Kidney epithelial cell (primary cell): Measurements from ENCODE around the gene TAPBPL. TPM values are rescaled to one million over a fixed set of nuclear protein-coding genes. Genes with fewer than 3 reads are reported as not detected.

Experiments used
- DNase-seq: peaks from one replicate; pipeline ENCODE4 v3.0.0-alpha.2; 2010; ENCODE audit warnings: low read depth
- H3K27me3 ChIP-seq: 2 replicates; pipeline ENCODE4 v1.6.0; 2011; ENCODE audit warnings: low read length; ENCODE audit not compliant: control insufficient read depth, insufficient read depth
- H3K36me3 ChIP-seq: 2 replicates; pipeline ENCODE4 v1.5.1; 2011; ENCODE audit warnings: low read length; ENCODE audit not compliant: control insufficient read depth, insufficient read depth
- H3K4me3 ChIP-seq: 2 replicates; pipeline ENCODE4 v1.5.1; 2011; ENCODE audit warnings: low read depth, mild to moderate bottlenecking, control low read depth, low read length
- total RNA-seq: library from RNA; depleted of rRNA; stranded (reverse); fragments of >200 nt; gene quantifications from 2 replicates; pipeline ENCODE4 v1.2.3, GENCODE V29; 2015
- TF ChIP-seq, protein P1 (sequence below): IDR thresholded peaks from 2 replicates; pipeline ENCODE4 v1.5.1; 2011; ENCODE audit warnings: mild to moderate bottlenecking, moderate library complexity, low read length, control low read depth, inconsistent platforms; ENCODE audit not compliant: insufficient read depth, poor library complexity, severe bottlenecking

TAPBPL gene
- total RNA-seq, 1 donor from 2014 or later, result 14.4 TPM

DNA sequence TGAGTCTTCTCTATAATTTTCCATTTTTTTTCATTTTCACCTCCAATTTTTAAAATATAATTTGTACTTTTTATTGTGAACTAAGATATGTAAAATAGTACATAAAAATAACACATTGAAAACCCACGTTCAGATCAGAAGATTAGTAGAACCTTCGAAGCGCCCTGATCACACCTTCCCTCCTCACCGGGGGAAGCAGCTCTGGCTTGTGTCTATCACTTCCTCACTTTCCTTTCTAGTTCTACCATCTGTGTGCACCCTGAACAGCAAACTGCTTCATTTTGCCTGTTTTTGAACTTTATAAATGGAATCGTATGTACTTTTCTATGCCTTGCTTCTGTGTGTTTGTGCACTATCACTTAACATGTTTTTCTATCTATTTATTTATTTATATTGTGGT, 18.9 kb upstream of the TAPBPL start:
- no peaks in the 10 kb centered on the region for H3K27me3 ChIP-seq
- no peak for DNase-seq
- TF ChIP-seq, protein P1, sequence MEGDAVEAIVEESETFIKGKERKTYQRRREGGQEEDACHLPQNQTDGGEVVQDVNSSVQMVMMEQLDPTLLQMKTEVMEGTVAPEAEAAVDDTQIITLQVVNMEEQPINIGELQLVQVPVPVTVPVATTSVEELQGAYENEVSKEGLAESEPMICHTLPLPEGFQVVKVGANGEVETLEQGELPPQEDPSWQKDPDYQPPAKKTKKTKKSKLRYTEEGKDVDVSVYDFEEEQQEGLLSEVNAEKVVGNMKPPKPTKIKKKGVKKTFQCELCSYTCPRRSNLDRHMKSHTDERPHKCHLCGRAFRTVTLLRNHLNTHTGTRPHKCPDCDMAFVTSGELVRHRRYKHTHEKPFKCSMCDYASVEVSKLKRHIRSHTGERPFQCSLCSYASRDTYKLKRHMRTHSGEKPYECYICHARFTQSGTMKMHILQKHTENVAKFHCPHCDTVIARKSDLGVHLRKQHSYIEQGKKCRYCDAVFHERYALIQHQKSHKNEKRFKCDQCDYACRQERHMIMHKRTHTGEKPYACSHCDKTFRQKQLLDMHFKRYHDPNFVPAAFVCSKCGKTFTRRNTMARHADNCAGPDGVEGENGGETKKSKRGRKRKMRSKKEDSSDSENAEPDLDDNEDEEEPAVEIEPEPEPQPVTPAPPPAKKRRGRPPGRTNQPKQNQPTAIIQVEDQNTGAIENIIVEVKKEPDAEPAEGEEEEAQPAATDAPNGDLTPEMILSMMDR, result no peak
- no peak overlapping the region for H3K4me3 ChIP-seq
- no peaks in the 10 kb centered on the region for H3K36me3 ChIP-seq

DNA sequence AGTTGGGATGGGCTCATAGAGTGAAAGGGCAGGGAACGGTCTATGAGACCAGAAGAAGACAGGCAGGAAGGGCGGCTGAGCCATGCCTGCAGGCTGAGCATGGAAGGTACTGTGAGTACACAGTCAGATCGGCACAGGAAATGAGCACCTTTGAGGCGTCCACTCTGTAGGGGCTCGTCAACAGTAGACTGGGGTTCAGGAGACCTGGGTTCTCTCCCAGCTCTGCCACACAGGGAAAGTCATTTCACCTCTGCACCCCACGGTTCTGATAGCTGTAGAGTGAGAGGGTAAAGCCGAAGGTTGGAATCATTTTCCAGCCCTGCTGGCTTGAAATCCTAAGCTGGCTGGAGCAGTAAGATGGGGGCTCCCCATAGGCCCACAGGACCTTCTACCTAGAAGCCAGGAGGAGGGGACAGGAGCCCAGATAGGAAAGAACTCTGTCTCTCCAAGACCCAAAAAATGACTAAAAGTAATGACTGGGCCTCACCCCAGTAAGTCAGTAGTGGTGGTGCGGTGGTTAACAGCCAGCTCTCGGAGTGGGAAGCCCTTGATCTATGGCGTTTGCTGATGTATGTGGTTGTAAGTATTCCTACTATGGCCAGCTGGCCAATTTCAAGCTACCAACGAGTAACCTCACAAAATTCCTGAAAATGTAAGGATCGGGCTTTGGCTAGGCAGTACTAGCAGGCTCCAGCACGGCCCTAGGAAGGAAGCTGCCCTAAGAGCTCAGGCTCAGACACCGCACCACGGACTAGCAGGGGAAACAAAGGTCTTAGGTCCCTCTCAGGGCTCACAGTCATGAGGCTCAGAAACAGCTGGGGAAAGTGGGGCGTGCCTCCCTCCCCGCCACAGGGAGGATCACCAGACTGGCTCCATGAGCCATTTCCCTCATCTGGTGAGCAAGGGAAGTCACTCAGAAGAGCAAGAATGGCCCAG, 17.4 kb upstream of the TAPBPL start:
- no peak for DNase-seq
- TF ChIP-seq, protein P1, result no peak
- no peaks in the 10 kb centered on the region for H3K27me3 ChIP-seq
- no peak overlapping the region for H3K4me3 ChIP-seq
- no peaks in the 10 kb centered on the region for H3K36me3 ChIP-seq

DNA sequence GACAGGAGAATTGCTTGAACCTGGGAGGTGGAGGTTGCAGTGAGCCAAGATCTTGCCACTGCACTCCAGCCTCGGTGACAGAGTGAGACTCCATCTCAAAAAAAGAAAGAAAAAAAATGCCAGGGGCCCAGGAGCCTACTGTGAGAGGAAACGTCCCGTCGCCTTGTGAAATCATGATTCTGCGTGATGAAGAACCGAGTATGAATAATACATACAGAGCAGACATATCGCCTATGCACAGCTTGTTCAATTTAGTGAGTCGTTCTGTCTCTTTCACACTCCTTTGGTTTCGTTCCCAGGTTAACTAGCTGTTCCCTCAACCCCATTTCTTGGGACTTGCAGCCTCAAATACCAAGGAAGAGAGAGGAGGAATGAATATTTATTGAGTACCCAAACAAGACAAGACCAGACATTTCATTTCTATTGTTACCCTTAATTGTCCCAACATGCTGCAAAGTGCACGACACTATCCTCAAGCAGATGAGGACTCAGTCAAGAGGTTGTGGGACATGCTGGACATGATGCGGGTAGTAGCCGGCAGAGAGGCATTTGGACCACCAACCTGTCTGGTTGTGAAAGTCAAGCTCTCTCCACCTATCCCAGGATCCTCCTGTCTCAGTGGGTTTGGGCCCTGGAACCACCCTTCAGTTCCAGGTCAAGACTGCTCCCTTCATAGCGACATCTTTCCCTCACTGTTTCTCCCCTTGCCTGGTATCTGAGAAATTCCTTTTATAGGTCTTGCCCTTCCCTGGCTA, 15.7 kb upstream of the TAPBPL start:
- Histone ChIP-seq H3K36me3 (no peaks in the 10 kb centered on the region), H3K27me3 (no peaks in the 10 kb centered on the region), H3K4me3 (no peak overlapping the region)
- TF ChIP-seq, protein P1, result no peak
- no peak for DNase-seq

DNA sequence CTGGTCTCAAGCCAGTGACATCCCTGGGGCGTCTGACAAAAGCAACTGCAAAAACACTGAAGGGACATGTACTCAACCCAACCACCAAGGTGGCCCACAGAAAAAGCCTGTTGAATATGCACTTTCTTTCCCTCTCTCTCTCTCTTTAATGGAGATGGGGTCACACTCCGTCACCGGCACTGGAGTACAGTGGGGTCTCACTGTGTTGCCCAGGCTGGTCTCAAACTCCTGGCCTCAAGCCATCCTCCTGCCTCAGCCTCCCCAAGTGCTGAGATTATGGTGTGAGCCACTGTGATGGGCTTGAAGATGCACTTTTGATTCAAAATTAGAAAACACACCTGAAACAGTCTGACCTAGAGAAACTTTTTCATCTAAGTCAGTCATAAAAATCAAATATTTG, 14.3 kb upstream of the TAPBPL start:
- H3K36me3 ChIP-seq, result no peaks in the 10 kb centered on the region
- TF ChIP-seq, protein P1, result no peak
- no peak for DNase-seq

DNA sequence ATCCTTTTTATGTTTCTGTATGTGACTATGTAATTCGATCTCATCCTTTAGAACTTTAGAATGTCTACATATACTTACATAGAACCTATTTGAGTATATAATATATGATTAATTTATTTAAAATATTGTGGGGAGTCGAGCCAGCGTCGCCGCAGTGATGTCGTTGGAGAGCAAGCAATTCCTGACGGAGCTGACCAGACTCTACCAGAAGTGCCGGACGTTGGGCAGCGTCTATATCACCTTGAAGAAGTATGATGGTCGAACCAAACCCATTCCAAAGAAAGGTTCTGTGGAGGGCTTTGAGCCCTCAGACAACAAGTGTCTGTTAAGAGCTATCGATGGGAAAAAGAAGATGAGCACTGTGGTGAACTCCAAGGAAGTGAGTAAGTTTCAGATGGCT, 13.5 kb upstream of the TAPBPL start:
- Histone ChIP-seq H3K4me3 (no peak overlapping the region), H3K36me3 (no peaks in the 10 kb centered on the region), H3K27me3 (no peaks in the 10 kb centered on the region)
- TF ChIP-seq, protein P1, result no peak
- no peak for DNase-seq

More for the DNA sequence above, 14.3 kb upstream of the TAPBPL start:
- no peak overlapping the region for H3K4me3 ChIP-seq
- H3K27me3 ChIP-seq, result no peaks in the 10 kb centered on the region
